SK-N-SH (cell line): ENCODE measurements around the gene NR2C2AP. TPM values are rescaled to one million over a fixed set of nuclear protein-coding genes. Genes with fewer than 3 reads are reported as not detected.

ENCODE experiments used
- CTCF ChIA-PET: fragments of 300-600, 350-600 bp; formaldehyde crosslinking; extraction: SDS; loops from one replicate; lab custom pipeline; 2021; lab: Yijun Ruan, JAX
- POLR2A ChIA-PET: fragments of 350-600 bp; sonication (Branson Sonifier 250); formaldehyde crosslinking; extraction: SDS; loops from one replicate; lab custom pipeline; 2020; ENCODE audit warnings: antibody characterized with exemption, inconsistent platforms; lab: Yijun Ruan, JAX
- DNase-seq: peaks from one replicate; pipeline ENCODE4 v3.0.0; 2012
- H2AFZ ChIP-seq: fragments of 200-600 bp; sonication (generic); 2 replicates; pipeline ENCODE4 v1.8.1; 2016; ENCODE audit warnings: antibody characterized with exemption, mild to moderate bottlenecking, low read depth
- H3F3A ChIP-seq: fragments of 200-600 bp; sonication (generic); replicated peaks from 2 replicates; pipeline ENCODE3; 2016; ENCODE audit warnings: antibody characterized with exemption, mild to moderate bottlenecking; ENCODE audit not compliant: insufficient read depth
- H3K27ac ChIP-seq, 2 experiments: fragments of 200-500 bp in 1 of 2; fragments of 200-600 bp in 1 of 2; sonication (Bioruptor generic) in 1 of 2; sonication (generic), shearing (Covaris generic) in 1 of 2; 2 replicates each; pipeline versions ENCODE4 v1.5.1 to v1.6.1; 2014 to 2016; ENCODE audit warnings: low read depth in 2 of 2, inconsistent platforms in 1 of 2, low read length in 1 of 2, mild to moderate bottlenecking in 1 of 2, mixed read lengths in 1 of 2
- H3K27me3 ChIP-seq: fragments of 200-600 bp; sonication (generic), shearing (Covaris generic); 2 replicates; pipeline ENCODE4 v1.6.1; 2016; ENCODE audit warnings: mixed run types; ENCODE audit not compliant: insufficient read depth
- H3K36me3 ChIP-seq, 2 experiments: fragments of 200-500 bp in 1 of 2; fragments of 200-600 bp in 1 of 2; sonication (Bioruptor generic) in 1 of 2; sonication (generic) in 1 of 2; replicated peaks in 1 of 2; 2 replicates each; pipeline versions ENCODE3 to v1.5.1; 2014 to 2016; ENCODE audit warnings: low read length in 1 of 2, mild to moderate bottlenecking in 1 of 2; ENCODE audit not compliant: insufficient read depth in 2 of 2, control insufficient read depth in 1 of 2
- H3K4me1 ChIP-seq, 2 experiments: fragments of 200-500 bp in 1 of 2; fragments of 200-600 bp in 1 of 2; sonication (Bioruptor generic) in 1 of 2; sonication (generic), shearing (Covaris generic) in 1 of 2; 2 replicates each; pipeline versions ENCODE4 v1.5.1 to v1.6.1; 2014 to 2016; ENCODE audit warnings: low read depth in 1 of 2, low read length in 1 of 2, mixed run types in 1 of 2; ENCODE audit not compliant: insufficient read depth in 2 of 2, control insufficient read depth in 1 of 2
- H3K4me2 ChIP-seq: fragments of 200-600 bp; sonication (generic), shearing (Covaris generic); 2 replicates; pipeline ENCODE4 v1.6.1; 2017; ENCODE audit warnings: mixed run types
- H3K4me3 ChIP-seq, 2 experiments: fragments of 200-500 bp in 1 of 2; fragments of 200-600 bp in 1 of 2; sonication (Bioruptor generic) in 1 of 2; sonication (generic), shearing (Covaris generic) in 1 of 2; 2 replicates each; pipeline versions ENCODE4 v1.5.1 to v1.8.1; 2014 to 2016; ENCODE audit warnings: low read depth in 2 of 2, inconsistent platforms in 1 of 2, low read length in 1 of 2, mild to moderate bottlenecking in 1 of 2, mixed read lengths in 1 of 2, moderate library complexity in 1 of 2
- H3K79me2 ChIP-seq: fragments of 200-600 bp; sonication (generic); 2 replicates; pipeline ENCODE4 v1.8.1; 2017; ENCODE audit warnings: mild to moderate bottlenecking; ENCODE audit not compliant: insufficient read depth
- H3K9ac ChIP-seq: fragments of 200-600 bp; sonication (generic); 2 replicates; pipeline ENCODE4 v1.6.1; 2017; ENCODE audit warnings: mixed run types
- H3K9me2 ChIP-seq: fragments of 200-600 bp; sonication (generic); 2 replicates; pipeline ENCODE4 v1.6.1; 2017; ENCODE audit warnings: mixed run types
- H3K9me3 ChIP-seq: fragments of 200-600 bp; sonication (generic); 2 replicates; pipeline ENCODE4 v1.6.1; 2017; ENCODE audit warnings: mixed run types, mild to moderate bottlenecking, moderate library complexity
- H4K20me1 ChIP-seq: fragments of 200-600 bp; sonication (generic); 2 replicates; pipeline ENCODE4 v1.6.1; 2017; ENCODE audit warnings: mild to moderate bottlenecking, mixed run types; ENCODE audit not compliant: insufficient read depth
- CHD2 ChIP-seq: fragments of 150-350 bp; IDR thresholded peaks from 2 replicates; pipeline ENCODE4 v1.6.1; 2018; ENCODE audit warnings: low read length; ENCODE audit not compliant: partially characterized antibody
- ELF1 ChIP-seq: IDR thresholded peaks from 2 replicates; pipeline ENCODE4 v1.4.0; 2012
- EZH2phosphoT487 ChIP-seq: fragments of 200-600 bp; sonication (generic); IDR thresholded peaks from 2 replicates; pipeline ENCODE4 v1.6.1; 2017; ENCODE audit warnings: low read depth, mixed run types, mild to moderate bottlenecking, antibody characterized with exemption, moderate library complexity, borderline replicate concordance
- FOXJ3 ChIP-seq: sonication (generic); formaldehyde crosslinking; IDR thresholded peaks from 2 replicates; pipeline ENCODE4 v1.5.1; 2020; ENCODE audit warnings: mild to moderate bottlenecking, missing genetic modification reagents
- FOXM1 ChIP-seq: IDR thresholded peaks from 2 replicates; pipeline ENCODE4 v1.4.0; 2012; ENCODE audit warnings: low read depth, mild to moderate bottlenecking
- GABPA ChIP-seq: IDR thresholded peaks from 2 replicates; pipeline ENCODE4 v1.4.0; 2012; ENCODE audit warnings: low read depth, mild to moderate bottlenecking
- JUND ChIP-seq: IDR thresholded peaks from 2 replicates; pipeline ENCODE4 v1.4.0; 2012
- MAX ChIP-seq: IDR thresholded peaks from 2 replicates; pipeline ENCODE4 v1.4.0; 2012; ENCODE audit warnings: low read depth
- MEF2A ChIP-seq: IDR thresholded peaks from 2 replicates; pipeline ENCODE4 v1.4.0; 2012; ENCODE audit warnings: low read depth, borderline replicate concordance
- MXI1 ChIP-seq: IDR thresholded peaks from 2 replicates; pipeline ENCODE4 v1.6.1; 2012; ENCODE audit warnings: mild to moderate bottlenecking, low read depth, low read length, improper control_type of control experiment
- NFIC ChIP-seq: IDR thresholded peaks from 2 replicates; pipeline ENCODE4 v1.4.0; 2012; ENCODE audit warnings: borderline replicate concordance
- NRF1 ChIP-seq: IDR thresholded peaks from 2 replicates; pipeline ENCODE4 v1.6.1; 2012; ENCODE audit warnings: low read depth, mild to moderate bottlenecking, low read length
- RCOR1 ChIP-seq: fragments of 150-350 bp; IDR thresholded peaks from 2 replicates; pipeline ENCODE4 v1.6.1; 2017; ENCODE audit warnings: antibody characterized with exemption, low read length
- RFX5 ChIP-seq: IDR thresholded peaks from 2 replicates; pipeline ENCODE4 v1.6.1; 2012; ENCODE audit warnings: mild to moderate bottlenecking, improper control_type of control experiment, low read length
- SMC3 ChIP-seq: IDR thresholded peaks from 2 replicates; pipeline ENCODE4 v1.6.1; 2012; ENCODE audit warnings: low read depth, low read length, improper control_type of control experiment
- TAF1 ChIP-seq: IDR thresholded peaks from 2 replicates; pipeline ENCODE4 v1.6.1; 2012; ENCODE audit warnings: low read depth, mild to moderate bottlenecking, low read length, moderate library complexity, borderline replicate concordance
- YY1 ChIP-seq: IDR thresholded peaks from 2 replicates; pipeline ENCODE4 v1.4.0; 2012; ENCODE audit warnings: low read depth, mild to moderate bottlenecking
- WGBS: methylation state at CpG from one replicate; pipeline ENCODE4 v1.1.6; 2017; ENCODE audit warnings: low lambda C conversion rate; 5-methylcytosine and 5-hydroxymethylcytosine counted together
- polyA plus RNA-seq, 3 experiments: library from polyadenylated mRNA; depleted of rRNA; stranded (reverse); fragments of >200 nt; gene quantifications; 2 replicates each; pipeline ENCODE4 v1.2.3, GENCODE V29; 2012
- TF ChIP-seq, protein P1 (sequence below): IDR thresholded peaks from 2 replicates; pipeline ENCODE4 v1.4.0; 2012; ENCODE audit warnings: low read depth, borderline replicate concordance
- TF ChIP-seq, protein P2 (sequence below): fragments of 150-350 bp; IDR thresholded peaks from 2 replicates; pipeline ENCODE4 v1.6.1; 2016; ENCODE audit warnings: mild to moderate bottlenecking, low read depth, low read length

NR2C2AP gene
- polyA plus RNA-seq, 1 of the 3 experiments (the other 2 are of a cell fraction): 21.9 TPM

DNA sequence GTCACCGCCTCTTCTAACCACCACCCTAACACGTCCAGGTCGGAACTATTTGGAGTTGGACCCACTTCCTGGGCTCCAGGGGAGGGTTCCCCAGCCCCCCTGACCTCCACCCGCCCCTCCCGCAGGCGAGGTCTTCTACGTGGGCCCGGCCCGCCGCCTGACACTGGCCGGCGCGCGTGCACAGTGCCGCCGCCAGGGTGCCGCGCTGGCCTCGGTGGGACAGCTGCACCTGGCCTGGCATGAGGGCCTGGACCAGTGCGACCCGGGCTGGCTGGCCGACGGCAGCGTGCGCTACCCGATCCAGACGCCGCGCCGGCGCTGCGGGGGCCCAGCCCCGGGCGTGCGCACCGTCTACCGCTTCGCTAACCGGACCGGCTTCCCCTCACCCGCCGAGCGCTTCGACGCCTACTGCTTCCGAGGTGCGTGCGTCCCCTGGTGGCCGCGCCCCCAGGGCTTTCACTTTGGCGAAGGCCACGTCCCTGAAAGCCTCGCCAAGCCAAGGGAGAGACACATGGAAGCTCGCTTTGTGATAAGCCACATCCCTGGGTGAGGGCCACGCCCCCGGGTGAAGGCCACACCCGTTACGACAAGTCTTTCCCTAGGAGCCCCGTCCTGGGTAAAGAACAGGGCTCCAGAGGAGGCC lies 21.8 kb upstream of the NR2C2AP start:
- H4K20me1 ChIP-seq: no peaks in the 10 kb centered on the region
- no peak overlapping the region for H3K9ac ChIP-seq
- DNase-seq: no peak
- TF ChIP-seq RFX5 (no peak), MXI1 (no peak), SMC3 (no peak), JUND (no peak), CHD2 (no peak), YY1 (no peak), RCOR1 (no peak), ELF1 (no peak), EZH2phosphoT487 (no peak), MAX (no peak), NRF1 (no peak), NFIC (no peak), MEF2A (no peak), TAF1 (no peak), FOXM1 (no peak), FOXJ3 (CRISPR knock-in tag) (no peak), GABPA (no peak)
- TF ChIP-seq, protein P1, sequence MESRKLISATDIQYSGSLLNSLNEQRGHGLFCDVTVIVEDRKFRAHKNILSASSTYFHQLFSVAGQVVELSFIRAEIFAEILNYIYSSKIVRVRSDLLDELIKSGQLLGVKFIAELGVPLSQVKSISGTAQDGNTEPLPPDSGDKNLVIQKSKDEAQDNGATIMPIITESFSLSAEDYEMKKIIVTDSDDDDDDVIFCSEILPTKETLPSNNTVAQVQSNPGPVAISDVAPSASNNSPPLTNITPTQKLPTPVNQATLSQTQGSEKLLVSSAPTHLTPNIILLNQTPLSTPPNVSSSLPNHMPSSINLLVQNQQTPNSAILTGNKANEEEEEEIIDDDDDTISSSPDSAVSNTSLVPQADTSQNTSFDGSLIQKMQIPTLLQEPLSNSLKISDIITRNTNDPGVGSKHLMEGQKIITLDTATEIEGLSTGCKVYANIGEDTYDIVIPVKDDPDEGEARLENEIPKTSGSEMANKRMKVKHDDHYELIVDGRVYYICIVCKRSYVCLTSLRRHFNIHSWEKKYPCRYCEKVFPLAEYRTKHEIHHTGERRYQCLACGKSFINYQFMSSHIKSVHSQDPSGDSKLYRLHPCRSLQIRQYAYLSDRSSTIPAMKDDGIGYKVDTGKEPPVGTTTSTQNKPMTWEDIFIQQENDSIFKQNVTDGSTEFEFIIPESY: no peak
- TF ChIP-seq, protein P2, sequence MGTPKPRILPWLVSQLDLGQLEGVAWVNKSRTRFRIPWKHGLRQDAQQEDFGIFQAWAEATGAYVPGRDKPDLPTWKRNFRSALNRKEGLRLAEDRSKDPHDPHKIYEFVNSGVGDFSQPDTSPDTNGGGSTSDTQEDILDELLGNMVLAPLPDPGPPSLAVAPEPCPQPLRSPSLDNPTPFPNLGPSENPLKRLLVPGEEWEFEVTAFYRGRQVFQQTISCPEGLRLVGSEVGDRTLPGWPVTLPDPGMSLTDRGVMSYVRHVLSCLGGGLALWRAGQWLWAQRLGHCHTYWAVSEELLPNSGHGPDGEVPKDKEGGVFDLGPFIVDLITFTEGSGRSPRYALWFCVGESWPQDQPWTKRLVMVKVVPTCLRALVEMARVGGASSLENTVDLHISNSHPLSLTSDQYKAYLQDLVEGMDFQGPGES: no peak
- TF ChIP-seq, all 33 proteins: peak for 0
- no peak overlapping the region for H3K4me3 ChIP-seq
- H3K79me2 ChIP-seq: no peaks in the 10 kb centered on the region
- H3K4me2 ChIP-seq: no peak overlapping the region
- no peak overlapping the region for H2AFZ ChIP-seq
- ChIA-PET POLR2A (no interaction called here), CTCF (interaction anchor here (1.4 kb wide), 1 partner anchor 118 kb away, joined by 7 read pairs; no protein-coding TSS in a partner anchor)
- H3K27me3 ChIP-seq: no peaks in the 10 kb centered on the region
- no peaks in the 10 kb centered on the region for H3K9me3 ChIP-seq
- WGBS: 88% methylated on average over 28 of the region's 59 CpGs
- no peaks in the 10 kb centered on the region for H3K4me1 ChIP-seq
- H3K36me3 ChIP-seq: no peaks in the 10 kb centered on the region
- H3F3A ChIP-seq: no peaks in the 10 kb centered on the region
- no peak overlapping the region for H3K27ac ChIP-seq
- no peaks in the 10 kb centered on the region for H3K9me2 ChIP-seq
